T-helper 2 cell treated with Interferon-gamma antibody and Interleukin-4, amounts not matched to agents 5 μg/mL and 100 μg/mL, for 36 hours (primary cell): ENCODE data around the gene ANKRD16.
"Not testable (repeated sequence)": the region's sequence is repeated elsewhere in the genome, so short reads cannot be mapped to it uniquely, and the experiment has no call there.

Experiments used
- DNase-seq: peaks from one replicate; pipeline ENCODE4 v3.0.0; 2021; ENCODE audit warnings: low spot score
- H3K27ac Mint-ChIP-seq: one replicate; pipeline ENCODE4 v1.8.0; 2021; ENCODE audit warnings: mild to moderate bottlenecking, mixed read lengths
- H3K27me3 Mint-ChIP-seq: one replicate; pipeline ENCODE4 v1.8.0; 2021; ENCODE audit warnings: low read depth, mixed read lengths
- H3K36me3 Mint-ChIP-seq: one replicate; pipeline ENCODE4 v1.8.0; 2021; ENCODE audit warnings: low read depth, mixed read lengths
- H3K4me1 Mint-ChIP-seq: one replicate; pipeline ENCODE4 v1.8.0; 2021; ENCODE audit warnings: low read depth, mixed read lengths
- H3K4me3 Mint-ChIP-seq: one replicate; pipeline ENCODE4 v1.8.0; 2022; ENCODE audit warnings: mild to moderate bottlenecking, moderate library complexity, mixed read lengths
- H3K9me3 Mint-ChIP-seq: one replicate; pipeline ENCODE4 v1.8.0; 2021; ENCODE audit warnings: mixed read lengths

The ANKRD16 gene

GRCh38 chr10:5855979-5856700, 33.6 kb downstream of the ANKRD16 start:
- no peak overlapping the region for H3K27ac Mint-ChIP-seq
- no peak overlapping the region for H3K4me3 Mint-ChIP-seq
- peaks cover 4% of the 10 kb centered on the region for H3K4me1 Mint-ChIP-seq
- DNase-seq: no peak
- H3K27me3 Mint-ChIP-seq: no peaks in the 10 kb centered on the region
- no peaks in the 10 kb centered on the region for H3K9me3 Mint-ChIP-seq
- no peaks in the 10 kb centered on the region for H3K36me3 Mint-ChIP-seq

GRCh38 chr10:5854131-5854475, 35.6 kb downstream of the ANKRD16 start:
- no peak overlapping the region for H3K27ac Mint-ChIP-seq
- H3K4me1 Mint-ChIP-seq: peaks cover 4% of the 10 kb centered on the region
- no peak for DNase-seq
- no peak overlapping the region for H3K4me3 Mint-ChIP-seq
- H3K9me3 Mint-ChIP-seq: no peaks in the 10 kb centered on the region
- H3K27me3 Mint-ChIP-seq: no peaks in the 10 kb centered on the region
- H3K36me3 Mint-ChIP-seq: no peaks in the 10 kb centered on the region

- H3K9me3 Mint-ChIP-seq, H3K27me3 Mint-ChIP-seq, DNase-seq, H3K4me3 Mint-ChIP-seq, H3K27ac Mint-ChIP-seq, H3K4me1 Mint-ChIP-seq, H3K36me3 Mint-ChIP-seq: not testable (repeated sequence)
Measured at GRCh38 chr10:5846667-5847066, 43.0 kb downstream of the ANKRD16 start.

GRCh38 chr10:5844345-5845055, 45.2 kb downstream of the ANKRD16 start:
- H3K4me3 Mint-ChIP-seq: no peak overlapping the region

GRCh38 chr10:5843686-5844344, 45.9 kb downstream of the ANKRD16 start:
- Mint-ChIP-seq H3K27me3 (no peaks in the 10 kb centered on the region), H3K27ac (no peak overlapping the region), H3K9me3 (no peaks in the 10 kb centered on the region), H3K4me1 (peaks cover 8% of the 10 kb centered on the region), H3K36me3 (no peaks in the 10 kb centered on the region), H3K4me3 (no peak overlapping the region)
- DNase-seq: no peak

More at GRCh38 chr10:5844345-5845055, 45.2 kb downstream of the ANKRD16 start:
- Mint-ChIP-seq H3K4me1 (peaks cover 8% of the 10 kb centered on the region), H3K36me3 (no peaks in the 10 kb centered on the region), H3K27me3 (no peaks in the 10 kb centered on the region), H3K9me3 (no peaks in the 10 kb centered on the region), H3K27ac (no peak overlapping the region)
- no peak for DNase-seq

- Mint-ChIP-seq H3K4me1 (peaks cover 8% of the 10 kb centered on the region), H3K9me3 (no peaks in the 10 kb centered on the region), H3K27ac (no peak overlapping the region), H3K4me3 (no peak overlapping the region), H3K27me3 (no peaks in the 10 kb centered on the region), H3K36me3 (no peaks in the 10 kb centered on the region)
- DNase-seq: no peak
Measured at GRCh38 chr10:5841965-5842364, 47.7 kb downstream of the ANKRD16 start.

- Mint-ChIP-seq H3K9me3 (no peaks in the 10 kb centered on the region), H3K27ac (no peak overlapping the region), H3K36me3 (no peaks in the 10 kb centered on the region), H3K4me3 (no peak overlapping the region), H3K27me3 (no peaks in the 10 kb centered on the region), H3K4me1 (peaks cover 3% of the 10 kb centered on the region)
- no peak for DNase-seq
Measured at GRCh38 chr10:5840314-5841307, 49.1 kb downstream of the ANKRD16 start.

GRCh38 chr10:5836181-5836580, 53.5 kb downstream of the ANKRD16 start:
- not testable (repeated sequence) for DNase-seq, H3K9me3 Mint-ChIP-seq, H3K4me3 Mint-ChIP-seq, H3K4me1 Mint-ChIP-seq, H3K36me3 Mint-ChIP-seq, H3K27ac Mint-ChIP-seq, H3K27me3 Mint-ChIP-seq

GRCh38 chr10:5835446-5836095, 54.1 kb downstream of the ANKRD16 start:
- H3K4me1 Mint-ChIP-seq: no peaks in the 10 kb centered on the region
- no peaks in the 10 kb centered on the region for H3K27me3 Mint-ChIP-seq
- no peak overlapping the region for H3K27ac Mint-ChIP-seq
- no peaks in the 10 kb centered on the region for H3K36me3 Mint-ChIP-seq
- H3K9me3 Mint-ChIP-seq: no peaks in the 10 kb centered on the region
- DNase-seq: no peak
- no peak overlapping the region for H3K4me3 Mint-ChIP-seq

GRCh38 chr10:5833814-5834213, 55.9 kb downstream of the ANKRD16 start:
- no peaks in the 10 kb centered on the region for H3K27me3 Mint-ChIP-seq
- H3K9me3 Mint-ChIP-seq: no peaks in the 10 kb centered on the region
- DNase-seq: no peak
- no peaks in the 10 kb centered on the region for H3K36me3 Mint-ChIP-seq
- no peaks in the 10 kb centered on the region for H3K4me1 Mint-ChIP-seq
- H3K4me3 Mint-ChIP-seq: no peak overlapping the region
- H3K27ac Mint-ChIP-seq: no peak overlapping the region

- no peaks in the 10 kb centered on the region for H3K4me1 Mint-ChIP-seq
- H3K27me3 Mint-ChIP-seq: no peaks in the 10 kb centered on the region
- H3K27ac Mint-ChIP-seq: no peak overlapping the region
- H3K9me3 Mint-ChIP-seq: no peaks in the 10 kb centered on the region
- no peak overlapping the region for H3K4me3 Mint-ChIP-seq
- H3K36me3 Mint-ChIP-seq: no peaks in the 10 kb centered on the region
- no peak for DNase-seq
Measured at GRCh38 chr10:5832946-5833345, 56.7 kb downstream of the ANKRD16 start.

- Mint-ChIP-seq H3K9me3 (no peaks in the 10 kb centered on the region), H3K27me3 (no peaks in the 10 kb centered on the region), H3K4me1 (no peaks in the 10 kb centered on the region), H3K4me3 (no peak overlapping the region), H3K36me3 (no peaks in the 10 kb centered on the region), H3K27ac (no peak overlapping the region)
- no peak for DNase-seq
Measured at GRCh38 chr10:5831446-5831782, 58.3 kb downstream of the ANKRD16 start.

GRCh38 chr10:5830629-5831445, 58.9 kb downstream of the ANKRD16 start:
- no peaks in the 10 kb centered on the region for H3K36me3 Mint-ChIP-seq
- H3K4me1 Mint-ChIP-seq: no peaks in the 10 kb centered on the region
- no peak overlapping the region for H3K4me3 Mint-ChIP-seq
- no peaks in the 10 kb centered on the region for H3K9me3 Mint-ChIP-seq
- no peak for DNase-seq
- no peak overlapping the region for H3K27ac Mint-ChIP-seq
- no peaks in the 10 kb centered on the region for H3K27me3 Mint-ChIP-seq
